HG02798 (cell line): ENCODE results near the gene BACE1.
"Not testable (repeated sequence)": the region's sequence is repeated elsewhere in the genome, so short reads cannot be mapped to it uniquely, and the experiment has no call there.

ENCODE experiments used
- ATAC-seq: cut with Tn5 transposase; IDR thresholded peaks from one replicate; pipeline ENCODE4 v1.9.1; 2021; ENCODE audit warnings: mild to moderate bottlenecking; ENCODE audit not compliant: unreplicated experiment, poor library complexity

The BACE1 gene

DNA sequence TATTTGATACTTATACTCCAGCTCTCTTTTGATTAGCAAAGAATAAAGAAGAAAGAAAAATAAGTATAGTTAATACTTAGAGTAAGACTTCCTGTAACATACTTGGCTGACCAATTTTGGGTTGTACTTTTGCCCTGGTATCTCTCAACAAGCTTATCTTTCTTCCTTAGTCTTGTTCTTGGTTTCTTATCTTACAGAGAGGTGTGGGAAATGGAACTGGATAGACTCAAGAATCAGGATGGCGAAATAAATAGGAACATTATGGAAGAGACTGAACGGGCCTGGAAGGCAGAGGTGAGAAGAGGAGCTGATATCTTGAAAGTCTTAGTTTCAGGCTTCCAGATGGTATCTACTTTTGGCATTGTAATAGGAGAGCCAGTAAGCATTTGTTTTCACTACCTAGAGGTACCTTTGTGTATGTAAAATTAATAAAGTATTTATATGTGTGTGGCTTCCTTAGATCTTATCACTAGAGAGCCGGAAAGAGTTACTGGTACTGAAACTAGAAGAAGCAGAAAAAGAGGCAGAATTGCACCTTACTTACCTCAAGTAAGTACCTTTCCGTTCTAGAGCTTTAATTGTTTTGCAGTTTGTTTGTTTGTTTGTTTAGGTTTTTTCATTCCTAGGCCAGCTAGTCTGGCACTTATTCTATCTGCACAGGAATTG, 36.2 kb downstream of the BACE1 start:
- ATAC-seq = no peak

GRCh38 chr11:117278347-117278746, 37.7 kb downstream of the BACE1 start:
- ATAC-seq = no peak

DNA sequence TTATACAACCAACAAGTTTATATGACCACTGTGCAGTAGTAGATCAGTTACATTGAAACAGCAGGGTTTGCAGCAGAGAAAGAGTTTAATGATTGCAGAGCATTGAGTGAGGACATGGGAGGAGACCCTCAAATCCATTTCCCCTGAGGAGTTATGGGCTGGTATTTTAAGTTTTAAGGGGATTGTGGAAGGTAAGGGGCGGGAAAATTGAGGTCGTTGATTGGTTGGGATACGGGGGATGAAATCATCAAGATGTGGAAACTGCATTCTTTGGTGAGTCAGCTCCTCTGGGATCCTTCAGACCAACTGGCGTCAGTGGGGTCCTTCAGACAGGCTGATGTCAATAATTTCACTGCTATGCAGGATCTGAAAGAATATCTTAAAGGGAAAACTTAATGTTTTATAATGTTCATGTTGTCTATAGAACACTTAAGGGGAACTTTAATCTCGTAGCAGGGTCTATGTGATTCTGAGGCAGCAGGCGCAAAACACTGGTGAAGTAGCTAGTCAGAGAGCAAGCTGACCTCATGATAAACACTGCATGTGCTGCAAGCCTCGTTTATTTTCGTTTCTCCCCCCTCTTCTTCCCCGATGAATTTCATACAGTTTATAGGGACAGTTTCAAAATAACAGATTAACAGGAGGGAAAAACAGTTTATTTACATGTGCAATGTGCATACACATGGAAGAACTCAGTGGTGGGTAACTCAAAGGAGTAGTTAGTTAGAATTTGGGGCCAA, 42.3 kb downstream of the BACE1 start:
- no peak for ATAC-seq

DNA sequence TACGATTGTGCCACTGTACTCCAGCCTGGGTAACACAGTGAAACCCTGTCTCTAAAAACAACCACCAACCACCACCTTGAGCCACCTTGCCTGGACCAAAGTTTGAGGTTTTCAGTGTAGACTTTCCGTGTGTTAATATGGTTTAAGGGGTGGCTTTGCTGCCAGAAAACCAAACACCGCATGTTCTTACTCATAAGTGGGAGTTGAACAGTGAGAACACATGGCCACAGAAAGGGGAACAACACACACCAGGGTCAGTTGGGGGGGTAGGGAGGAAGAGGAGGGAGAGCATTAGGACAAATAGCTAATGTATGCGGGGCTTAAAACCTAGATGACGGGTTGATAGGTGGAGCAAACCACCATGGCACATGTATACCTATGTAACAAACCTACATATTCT, 43.9 kb downstream of the BACE1 start:
- ATAC-seq = not testable (repeated sequence)

DNA sequence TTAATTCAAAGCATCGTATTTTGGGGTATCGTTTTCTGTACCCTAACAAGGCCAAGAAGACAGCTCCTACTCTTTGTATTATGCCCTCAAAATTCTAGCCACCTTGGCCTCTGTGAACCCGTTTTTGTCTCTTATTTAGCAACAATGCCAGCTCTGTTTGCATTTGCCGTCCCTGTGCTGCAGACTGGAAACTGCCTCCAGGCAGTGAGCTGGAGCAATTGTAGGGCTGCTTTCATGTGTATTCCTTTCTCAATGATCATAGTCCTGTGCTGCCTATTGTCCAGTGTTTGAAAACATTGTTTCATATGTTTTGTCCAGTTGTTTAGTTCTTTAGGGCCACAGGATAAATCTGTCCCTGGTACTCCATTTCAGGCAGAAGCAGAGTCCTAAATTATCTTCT, 44.8 kb downstream of the BACE1 start:
- ATAC-seq = no peak

GRCh38 chr11:117269856-117270255, 46.2 kb downstream of the BACE1 start:
- no peak for ATAC-seq

DNA sequence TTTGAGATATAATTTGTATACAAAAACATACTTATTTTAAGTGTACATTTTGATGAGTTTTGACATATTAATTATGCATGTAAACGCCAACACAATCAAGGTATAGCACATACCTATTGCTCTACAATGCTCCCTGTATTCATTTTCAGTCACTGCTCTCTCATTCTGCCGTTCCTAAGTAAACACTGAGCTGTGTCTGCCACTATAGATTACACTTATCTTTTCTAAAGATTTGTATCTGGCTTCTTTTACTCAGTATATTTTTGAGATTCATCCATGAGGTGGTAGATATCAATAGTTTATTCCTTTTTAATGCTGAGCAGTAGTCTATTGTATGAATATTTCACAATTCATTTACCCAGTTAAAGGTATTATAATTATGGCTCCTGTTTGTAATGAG, 50.3 kb downstream of the BACE1 start:
- no peak for ATAC-seq

DNA sequence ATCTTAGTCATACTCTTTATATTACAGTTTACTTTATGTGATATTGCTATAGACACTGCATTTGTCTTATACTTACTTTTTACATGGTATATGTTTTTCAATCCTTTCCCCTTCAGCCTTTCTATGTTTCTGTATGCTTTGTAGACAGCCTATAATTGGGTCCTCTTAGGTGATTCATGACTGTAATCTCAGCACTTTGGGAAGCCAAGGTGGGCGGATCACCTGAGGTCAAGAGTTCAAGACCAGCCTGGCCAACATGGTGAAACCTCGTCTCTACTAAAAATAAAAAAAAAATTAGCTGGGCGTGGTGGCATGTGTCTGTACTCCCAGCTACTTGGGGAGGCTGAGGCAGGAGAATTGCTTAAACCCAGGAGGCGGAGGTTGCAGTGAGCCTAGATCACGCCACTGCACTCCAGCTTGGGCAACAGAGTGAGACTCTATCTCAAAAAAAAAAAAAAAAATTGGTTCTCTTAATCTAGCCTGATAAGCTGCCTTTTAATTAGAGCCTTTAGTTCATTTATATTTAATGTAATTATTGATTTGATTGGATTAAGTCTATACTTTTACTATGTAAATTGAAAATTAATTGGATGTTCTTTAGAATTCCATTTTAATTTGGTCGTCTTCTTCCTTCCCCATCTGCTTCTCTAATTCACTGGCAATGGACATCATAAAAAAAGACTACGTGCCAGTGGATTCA, 51.3 kb downstream of the BACE1 start:
- not testable (repeated sequence) for ATAC-seq

- ATAC-seq = no peak
Measured at GRCh38 chr11:117259417-117259816, 56.6 kb downstream of the BACE1 start.

DNA sequence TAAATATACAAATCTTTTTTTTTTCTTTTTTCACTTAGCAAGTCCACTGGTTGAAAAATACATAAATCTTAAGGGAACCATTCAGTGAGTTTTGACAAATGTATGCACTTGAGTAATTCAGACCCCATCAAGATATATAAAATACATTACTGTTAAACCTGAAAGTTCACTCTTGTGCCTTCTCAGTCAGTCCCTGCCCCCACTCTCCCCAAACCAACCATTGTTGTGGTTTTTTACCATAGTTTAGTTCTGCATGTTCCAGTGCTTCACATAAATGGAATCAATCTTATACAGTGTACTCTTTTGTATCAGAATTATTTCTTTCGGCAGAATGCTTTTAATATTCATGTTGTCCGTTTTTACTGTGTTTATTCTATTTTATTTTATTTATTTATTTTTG, 57.5 kb downstream of the BACE1 start:
- no peak for ATAC-seq

- ATAC-seq = no peak
Measured at GRCh38 chr11:117256573-117256972, 59.5 kb downstream of the BACE1 start.

DNA sequence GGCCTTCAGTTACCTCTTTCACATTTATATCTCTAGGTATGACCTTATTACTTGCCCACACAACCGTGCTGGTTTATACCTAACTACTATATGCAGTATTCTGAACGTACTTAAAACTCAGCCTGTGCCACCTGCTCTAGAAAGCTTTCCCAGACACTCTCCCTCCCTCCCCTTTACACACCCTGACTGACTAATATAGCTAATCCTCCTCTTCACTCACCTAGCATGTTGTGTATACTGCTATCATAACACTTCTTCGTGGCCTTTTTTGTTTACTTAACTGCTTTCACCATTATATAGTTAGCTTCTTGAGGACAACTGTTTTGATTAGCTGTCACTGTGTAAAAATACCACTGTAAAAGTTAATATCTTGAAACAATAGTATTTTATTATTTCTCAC, 60.1 kb downstream of the BACE1 start:
- ATAC-seq = no peak

GRCh38 chr11:117251506-117251905, 64.5 kb downstream of the BACE1 start:
- no peak for ATAC-seq

- no peak for ATAC-seq
Measured at GRCh38 chr11:117249571-117249970, 66.5 kb downstream of the BACE1 start.

DNA sequence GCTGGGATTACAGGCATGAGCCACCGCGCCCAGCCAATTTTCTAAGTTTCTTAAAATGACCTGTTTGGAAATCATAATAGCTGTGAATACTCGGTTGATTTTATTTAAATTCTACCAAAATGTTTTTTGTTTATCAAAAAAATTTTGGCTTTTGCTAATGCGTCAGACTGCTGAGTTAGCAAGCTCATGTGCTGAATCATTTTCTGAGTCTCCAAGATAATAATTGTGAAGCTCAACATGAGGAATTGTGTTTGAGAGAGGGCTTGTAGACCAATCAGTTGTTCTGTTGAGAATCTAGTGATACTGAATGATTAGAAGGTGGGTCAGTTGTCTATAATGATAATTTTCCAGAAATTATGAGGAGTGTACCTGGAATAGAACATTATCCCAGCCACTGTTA, 67.7 kb downstream of the BACE1 start:
- ATAC-seq = no peak

DNA sequence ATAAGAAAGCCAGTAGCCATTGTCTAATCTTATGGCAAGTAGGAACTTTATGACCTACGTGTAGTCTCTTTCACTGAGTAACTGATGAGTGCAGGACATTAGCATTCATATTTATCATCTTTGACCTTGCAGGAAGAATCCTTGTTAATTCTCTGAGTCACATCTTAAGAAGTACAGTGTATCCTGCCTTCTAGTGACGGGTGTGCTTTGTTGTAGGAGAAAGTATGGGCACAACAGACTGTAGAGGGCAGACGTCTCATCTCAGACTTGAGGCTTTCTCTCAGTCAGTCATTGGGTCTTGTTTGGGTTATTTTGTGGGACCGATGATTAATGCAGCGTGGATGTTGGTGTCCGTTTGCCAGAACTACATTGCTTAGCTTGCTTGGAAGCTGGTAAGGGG, 76.8 kb downstream of the BACE1 start:
- ATAC-seq = no peak

GRCh38 chr11:117238221-117238620, 77.8 kb downstream of the BACE1 start:
- no peak for ATAC-seq
